HuH-7.5 (cell line): ENCODE data around the gene PTOV1.

Source experiments
- DNase-seq: peaks from one replicate; pipeline ENCODE4 v3.0.0; 2011; ENCODE audit warnings: low spot score

PTOV1 gene

DNA sequence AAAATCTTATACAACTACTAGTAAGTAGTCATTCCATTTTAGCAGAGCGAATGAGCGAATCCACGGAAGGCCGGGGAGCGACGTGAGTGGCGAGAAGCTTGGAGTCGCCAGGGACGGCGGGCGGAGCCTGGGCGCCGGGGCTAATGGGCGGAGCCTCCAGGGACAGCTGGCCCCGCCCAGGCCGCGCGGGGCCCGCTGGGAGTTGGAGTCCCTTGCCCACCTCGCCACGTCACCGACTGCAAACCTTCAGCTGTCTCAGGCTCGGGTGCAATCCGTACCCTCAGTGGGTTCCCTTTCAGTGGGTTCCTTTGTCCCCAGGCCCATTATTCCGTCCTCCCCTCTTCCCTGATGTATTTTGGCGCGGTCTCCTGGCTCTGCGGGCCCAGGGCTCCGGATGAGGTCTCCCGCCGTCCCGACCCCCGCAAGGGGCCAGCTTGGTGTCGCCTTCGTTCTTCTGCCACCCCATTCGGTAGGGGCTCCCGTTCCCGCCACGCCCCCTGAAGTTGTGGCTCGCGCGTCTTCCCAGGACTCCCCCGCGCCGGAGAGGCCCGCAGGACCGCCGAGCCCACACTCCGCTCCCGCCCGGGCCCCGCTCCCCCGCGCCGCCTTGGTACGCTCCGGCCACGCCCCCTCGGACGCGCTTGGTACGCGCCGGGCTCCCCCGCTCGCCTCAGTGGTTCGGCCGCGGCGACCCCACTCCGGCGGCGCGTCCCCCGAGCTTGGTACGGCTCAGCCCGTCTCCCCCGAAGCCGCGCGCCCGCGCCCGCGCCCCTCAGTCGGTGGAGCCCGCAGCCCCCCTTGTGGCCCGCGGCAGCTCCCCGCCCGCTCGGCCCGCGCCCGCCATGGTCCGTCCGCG lies at the start of gene PTOV1:
PTOV1 (plus strand) TSS at position 673 of the 856 bp plus-strand sequence.
- DNase-seq, result peak; percentile 98

DNA sequence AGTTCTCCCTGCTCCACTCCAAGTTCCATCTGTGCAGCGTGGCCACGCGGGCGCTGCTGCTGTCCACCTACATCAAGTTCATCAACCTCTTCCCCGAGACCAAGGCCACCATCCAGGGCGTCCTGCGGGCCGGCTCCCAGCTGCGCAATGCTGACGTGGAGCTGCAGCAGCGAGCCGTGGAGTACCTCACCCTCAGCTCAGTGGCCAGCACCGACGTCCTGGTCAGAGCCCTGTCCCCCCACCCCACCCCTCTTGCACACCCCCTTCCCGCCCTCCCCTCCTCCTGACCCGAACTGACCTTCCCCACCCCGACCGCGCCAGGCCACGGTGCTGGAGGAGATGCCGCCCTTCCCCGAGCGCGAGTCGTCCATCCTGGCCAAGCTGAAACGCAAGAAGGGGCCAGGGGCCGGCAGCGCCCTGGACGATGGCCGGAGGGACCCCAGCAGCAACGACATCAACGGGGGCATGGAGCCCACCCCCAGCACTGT lies 49.5 kb upstream of the PTOV1 start:
- DNase-seq, result no peak

DNA sequence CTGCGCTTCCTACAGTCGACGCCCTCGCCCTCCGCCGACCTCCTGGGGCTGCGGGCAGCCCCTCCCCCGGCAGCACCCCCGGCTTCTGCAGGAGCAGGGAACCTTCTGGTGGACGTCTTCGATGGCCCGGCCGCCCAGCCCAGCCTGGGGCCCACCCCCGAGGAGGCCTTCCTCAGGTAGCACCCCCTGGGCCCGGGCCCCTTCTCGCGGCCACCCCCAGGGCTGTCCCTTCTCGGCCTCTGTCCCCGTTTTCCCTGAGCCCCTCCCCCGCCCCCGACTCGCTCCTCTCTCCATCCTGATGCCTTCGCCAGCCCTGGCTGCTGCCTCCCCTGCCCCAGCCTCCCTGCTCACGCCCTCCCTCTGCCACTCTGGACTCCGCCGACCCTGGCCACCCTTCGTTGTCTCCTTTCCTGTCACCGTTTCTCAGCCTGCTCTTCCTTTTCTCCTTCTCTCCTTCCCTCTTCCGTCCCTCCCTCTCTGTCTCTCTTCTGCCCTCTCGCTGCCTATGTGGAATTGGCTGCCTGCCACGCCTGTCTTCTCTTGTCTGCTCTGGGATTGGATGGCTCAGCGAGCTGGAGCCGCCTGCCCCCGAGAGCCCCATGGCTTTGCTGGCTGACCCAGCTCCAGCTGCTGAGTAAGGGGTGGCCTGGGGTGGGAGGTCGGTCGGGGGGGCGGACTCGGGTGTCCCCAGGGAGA lies 48.8 kb upstream of the PTOV1 start:
- DNase-seq, result no peak

DNA sequence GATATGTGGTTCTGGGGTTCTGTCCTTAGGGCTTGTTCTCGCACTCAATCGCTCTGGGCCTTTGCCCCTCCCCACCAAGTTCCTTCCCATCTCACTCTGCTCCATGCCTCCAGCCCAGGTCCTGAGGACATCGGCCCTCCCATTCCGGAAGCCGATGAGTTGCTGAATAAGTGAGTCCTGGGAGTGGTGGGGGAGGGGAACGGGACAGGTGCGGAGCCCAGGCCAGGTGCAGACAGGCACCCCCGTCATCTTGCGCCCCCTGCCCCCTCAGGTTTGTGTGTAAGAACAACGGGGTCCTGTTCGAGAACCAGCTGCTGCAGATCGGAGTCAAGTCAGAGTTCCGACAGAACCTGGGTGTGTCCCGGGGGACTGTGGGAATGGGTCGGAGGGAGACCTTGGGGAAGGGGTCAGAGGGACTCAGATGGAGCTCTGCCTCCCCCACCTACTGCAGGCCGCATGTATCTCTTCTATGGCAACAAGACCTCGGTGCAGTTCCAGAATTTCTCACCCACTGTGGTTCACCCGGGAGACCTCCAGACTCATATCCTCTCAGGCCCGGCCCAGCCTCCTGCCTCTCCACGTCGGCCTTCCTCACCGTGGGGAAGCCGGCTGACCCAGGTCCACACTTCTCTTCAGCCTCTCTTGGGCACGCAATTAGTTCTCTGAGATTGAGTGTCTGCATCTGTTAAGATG lies 48.0 kb upstream of the PTOV1 start:
- no peak for DNase-seq

DNA sequence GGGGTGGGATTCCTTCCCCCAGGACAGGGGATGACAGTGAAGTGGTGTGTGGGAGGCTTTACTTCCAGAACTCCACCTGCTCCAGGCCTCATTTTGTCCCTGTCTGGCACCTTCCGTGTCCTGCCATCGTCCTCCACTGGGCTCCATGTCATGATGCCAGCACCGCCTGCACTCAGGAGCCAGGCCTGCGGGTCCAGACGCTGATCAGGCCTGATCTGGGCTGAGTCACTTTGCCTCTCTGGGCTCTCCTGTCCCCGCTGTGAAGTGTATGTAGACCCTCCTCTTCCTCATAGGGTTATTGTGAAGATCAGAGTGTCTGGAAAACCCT lies 47.5 kb upstream of the PTOV1 start:
- DNase-seq, result no peak

DNA sequence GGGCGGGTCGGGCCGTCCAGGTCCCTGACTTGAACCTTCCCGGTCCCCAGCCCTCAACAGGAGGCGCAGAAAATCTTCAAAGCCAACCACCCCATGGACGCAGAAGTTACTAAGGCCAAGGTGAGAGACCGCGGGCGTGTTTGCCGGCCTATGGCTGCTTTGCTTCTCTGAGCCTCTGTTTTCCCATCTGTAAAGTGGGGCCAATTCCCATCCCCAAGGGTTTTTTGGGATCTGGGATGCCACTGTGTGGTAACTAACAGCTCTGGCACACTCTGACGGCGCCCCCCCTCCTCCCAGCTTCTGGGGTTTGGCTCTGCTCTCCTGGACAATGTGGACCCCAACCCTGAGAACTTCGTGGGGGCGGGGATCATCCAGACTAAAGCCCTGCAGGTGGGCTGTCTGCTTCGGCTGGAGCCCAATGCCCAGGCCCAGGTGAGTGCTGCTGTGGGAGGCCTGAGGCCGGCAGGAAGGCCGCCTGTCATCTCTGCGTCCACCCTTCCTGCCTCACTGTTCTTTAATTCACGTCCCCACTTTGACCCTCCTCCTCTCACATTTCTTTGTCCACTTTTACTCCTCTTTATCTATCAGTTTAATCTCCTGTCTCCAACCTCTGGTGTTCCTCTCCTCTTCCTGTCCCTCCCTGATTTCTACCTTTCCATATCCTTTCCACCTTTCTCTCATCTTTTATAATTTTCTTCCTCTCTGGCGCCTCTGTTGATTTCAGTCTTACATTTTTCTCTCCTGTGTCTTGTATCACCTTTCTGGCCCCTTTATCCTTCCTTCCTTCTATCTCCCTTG lies 44.9 kb upstream of the PTOV1 start:
- no peak for DNase-seq

DNA sequence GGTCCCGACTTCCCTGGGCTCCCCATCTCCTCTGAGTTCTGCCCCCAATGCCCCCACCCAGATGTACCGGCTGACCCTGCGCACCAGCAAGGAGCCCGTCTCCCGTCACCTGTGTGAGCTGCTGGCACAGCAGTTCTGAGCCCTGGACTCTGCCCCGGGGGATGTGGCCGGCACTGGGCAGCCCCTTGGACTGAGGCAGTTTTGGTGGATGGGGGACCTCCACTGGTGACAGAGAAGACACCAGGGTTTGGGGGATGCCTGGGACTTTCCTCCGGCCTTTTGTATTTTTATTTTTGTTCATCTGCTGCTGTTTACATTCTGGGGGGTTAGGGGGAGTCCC lies 44.4 kb upstream of the PTOV1 start:
- DNase-seq, result no peak

DNA sequence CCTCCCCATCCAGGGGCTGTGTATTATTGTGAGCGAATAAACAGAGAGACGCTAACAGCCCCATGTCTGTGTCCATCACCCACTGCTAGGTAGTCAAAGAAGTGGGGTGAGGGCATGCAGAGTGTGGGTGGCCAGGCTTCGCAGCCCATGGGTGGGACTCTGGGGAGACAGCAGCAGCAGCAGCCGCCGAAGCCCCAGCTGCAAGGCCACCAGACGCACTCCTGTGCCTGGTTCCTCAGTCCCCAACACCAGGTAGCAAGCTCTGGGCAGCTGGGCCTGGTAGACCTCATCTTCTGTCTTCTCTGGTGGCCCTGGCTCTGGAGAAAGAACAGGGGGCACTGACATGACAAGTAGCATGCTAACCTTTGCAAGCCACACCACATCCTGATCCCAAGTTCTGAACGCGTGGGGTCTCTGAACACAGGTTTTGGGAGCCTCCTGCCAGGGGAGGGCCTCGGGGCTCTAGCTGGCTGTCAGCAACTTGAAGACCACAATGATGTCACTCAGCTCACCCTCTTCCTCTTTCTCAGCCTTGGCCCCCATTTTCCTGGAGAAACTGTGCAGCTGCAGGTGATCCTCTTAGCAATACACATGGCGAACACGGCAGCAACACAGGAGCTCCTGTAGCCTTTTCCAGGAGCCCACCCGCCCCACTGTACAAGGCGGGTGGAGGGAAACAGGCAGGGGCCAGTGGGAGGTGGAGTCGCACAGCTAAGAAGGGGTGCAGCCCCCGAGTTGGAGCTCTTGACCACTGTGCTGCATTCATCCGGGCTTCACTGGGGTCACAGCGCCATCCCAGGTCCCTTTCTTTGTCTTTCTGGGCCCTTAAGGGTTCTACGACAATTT lies 43.7 kb upstream of the PTOV1 start:
- no peak for DNase-seq

DNA sequence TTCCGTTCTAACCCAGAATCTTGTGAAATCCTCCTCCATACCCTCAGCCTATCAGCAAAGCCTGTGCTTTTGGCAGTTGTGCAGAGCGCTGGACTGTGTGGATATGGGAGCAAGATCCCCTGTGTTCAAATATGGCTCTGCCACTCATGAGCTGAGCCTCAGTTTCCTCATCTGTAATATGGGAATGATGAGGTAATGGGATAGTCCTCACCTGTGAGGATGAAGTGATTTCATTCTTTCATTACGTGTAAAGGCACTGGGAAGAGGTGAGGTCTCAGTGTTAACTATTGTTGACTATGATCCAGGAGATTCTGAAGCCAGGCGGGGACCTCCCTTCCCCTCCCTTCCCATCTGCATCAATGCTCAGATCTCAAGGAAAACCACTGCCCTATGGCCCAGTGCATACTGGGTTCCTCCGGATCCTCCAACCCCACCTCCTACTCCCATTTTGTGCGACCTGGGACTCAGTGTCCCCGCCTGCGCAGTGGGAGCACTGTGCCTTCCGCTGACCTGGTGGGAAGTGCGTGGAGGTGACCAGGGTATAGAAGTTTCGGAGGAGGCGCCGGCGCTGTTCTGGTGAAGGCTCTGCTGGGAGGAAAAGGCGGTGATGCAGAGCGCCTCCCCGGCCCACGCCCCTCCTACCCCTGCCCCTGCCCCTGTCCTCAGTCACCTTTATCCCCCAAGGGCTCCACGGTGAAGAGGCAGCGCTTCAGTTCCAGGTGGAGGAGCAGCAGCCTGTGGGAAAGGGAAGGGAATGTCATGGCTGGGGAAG lies 42.9 kb upstream of the PTOV1 start:
- no peak for DNase-seq

DNA sequence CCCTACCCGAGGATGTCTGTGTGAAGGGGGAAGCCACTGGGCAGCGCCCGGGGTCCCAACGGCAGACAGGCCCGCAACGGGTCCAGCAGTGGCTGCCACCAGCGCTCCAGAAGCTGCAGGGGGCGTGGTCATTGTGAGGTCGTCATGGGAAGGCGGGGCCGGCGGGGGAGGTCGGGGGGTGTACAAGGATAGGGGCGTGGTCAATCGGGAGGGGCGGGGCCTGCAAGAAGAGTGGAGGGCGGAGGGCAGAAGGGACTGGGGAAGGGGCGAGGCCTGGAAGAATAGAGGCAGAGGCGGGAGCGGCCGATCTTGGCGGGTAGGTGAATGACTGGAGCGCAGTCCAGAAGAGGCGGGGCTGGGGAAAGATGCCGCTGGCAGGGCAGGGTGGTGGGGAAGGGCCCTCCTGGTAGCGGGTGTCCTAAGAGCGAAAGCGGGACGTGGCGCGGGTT lies 42.2 kb upstream of the PTOV1 start:
- peak; percentile 85 for DNase-seq

DNA sequence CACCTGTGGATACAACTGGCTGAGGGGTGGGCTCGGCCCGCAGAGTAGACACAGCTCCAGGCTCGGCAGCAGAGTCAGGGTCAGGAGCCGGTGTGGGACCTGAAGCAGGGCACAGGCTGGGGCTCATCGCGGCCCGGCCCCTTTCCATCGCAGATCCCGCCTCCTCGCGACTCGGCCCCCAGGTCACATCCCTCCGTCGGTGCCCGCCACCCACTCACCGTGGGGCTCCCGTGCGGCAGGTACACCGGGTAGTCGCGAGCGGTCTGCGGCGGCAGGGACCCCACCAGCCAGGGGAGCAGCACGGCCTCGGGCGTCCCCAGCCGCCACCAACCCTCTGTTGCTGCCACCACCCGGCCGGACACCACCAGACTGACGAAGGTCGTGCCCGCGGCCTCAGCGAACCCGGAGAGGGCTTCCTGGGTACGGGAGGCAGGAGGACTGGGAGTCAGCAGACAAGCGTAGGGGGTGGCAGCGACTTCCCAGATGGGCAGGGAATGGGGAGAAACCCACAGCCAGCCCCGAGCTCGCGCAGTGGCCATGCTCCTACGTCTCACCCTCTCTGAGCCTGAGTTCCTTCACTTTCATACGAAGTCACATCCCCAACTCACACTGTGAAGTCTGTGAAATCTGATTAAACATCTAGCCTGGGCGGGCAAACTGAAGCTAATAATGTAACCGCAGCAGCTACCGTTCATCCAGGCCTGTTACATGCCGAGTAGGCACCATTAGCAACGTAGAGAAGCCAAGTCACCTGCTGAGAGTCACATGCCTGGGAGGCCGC lies 41.6 kb upstream of the PTOV1 start:
- DNase-seq, result peak; percentile 80

DNA sequence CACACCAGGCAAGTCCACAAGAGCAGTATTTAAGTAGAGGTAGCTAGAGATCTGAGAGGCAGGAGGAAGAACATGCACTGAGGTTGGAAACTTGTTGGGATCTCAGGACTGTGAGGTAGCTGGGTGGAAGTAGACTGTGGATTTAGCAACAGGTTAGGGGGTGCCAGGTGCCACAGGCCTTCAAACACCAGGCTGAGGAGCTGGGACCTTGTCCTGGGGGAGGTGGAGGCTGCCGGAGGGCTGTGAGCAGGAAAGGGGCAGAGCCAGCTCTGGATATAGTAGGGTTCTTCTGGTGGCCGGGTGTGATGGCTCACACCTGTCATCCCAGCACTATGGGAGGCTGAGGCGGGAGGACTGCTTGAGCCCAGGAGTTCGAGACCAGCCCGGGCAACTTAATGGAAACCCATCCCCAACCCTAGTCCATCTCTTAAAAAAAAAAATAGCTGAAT lies 41.0 kb upstream of the PTOV1 start:
- no peak for DNase-seq

DNA sequence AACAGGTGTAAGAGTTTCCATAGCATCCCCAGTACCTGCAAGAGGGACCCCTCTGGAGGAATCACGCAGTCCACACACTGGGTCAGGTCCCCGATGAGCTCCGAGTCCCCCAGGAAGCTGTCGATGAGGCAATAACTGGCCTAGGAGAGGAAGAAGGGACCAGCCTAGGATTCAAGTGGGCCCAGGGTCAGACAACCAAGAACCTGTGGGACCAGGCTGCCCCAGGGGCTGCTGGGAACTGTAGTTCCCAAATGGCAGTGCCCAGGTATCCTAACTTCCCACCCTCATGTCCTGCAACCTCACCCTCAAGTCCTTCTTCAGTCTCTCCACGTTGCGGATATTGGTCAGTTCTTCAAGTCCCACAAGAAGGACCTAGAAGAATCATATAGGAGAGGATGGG lies 39.6 kb upstream of the PTOV1 start:
- no peak for DNase-seq

DNA sequence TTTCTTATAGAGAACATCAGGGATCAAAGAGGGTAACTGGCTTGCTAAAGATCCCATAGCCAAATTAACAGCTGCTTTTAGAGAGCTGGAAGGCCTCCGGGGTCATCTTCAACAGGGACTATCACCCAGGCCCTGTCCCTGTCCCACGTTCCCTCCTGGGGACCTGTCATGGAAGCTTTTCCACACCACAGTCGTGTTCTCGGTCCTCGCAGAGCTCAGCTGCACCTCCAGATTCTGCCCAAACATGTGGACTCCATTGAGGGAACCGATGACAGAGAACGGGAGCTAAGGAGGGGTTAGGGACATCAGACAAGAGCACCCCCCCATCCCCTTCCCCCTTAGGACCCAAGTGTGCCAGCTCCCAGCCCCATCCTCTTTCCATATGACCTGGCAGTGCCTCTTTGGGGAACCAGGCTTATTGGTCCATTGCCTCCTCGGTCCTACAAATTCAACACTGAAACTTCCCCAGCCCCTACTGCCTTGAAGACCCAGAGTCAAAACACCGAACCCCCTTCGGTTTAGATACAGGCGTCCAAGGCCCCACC lies 38.4 kb upstream of the PTOV1 start:
- DNase-seq, result no peak

DNA sequence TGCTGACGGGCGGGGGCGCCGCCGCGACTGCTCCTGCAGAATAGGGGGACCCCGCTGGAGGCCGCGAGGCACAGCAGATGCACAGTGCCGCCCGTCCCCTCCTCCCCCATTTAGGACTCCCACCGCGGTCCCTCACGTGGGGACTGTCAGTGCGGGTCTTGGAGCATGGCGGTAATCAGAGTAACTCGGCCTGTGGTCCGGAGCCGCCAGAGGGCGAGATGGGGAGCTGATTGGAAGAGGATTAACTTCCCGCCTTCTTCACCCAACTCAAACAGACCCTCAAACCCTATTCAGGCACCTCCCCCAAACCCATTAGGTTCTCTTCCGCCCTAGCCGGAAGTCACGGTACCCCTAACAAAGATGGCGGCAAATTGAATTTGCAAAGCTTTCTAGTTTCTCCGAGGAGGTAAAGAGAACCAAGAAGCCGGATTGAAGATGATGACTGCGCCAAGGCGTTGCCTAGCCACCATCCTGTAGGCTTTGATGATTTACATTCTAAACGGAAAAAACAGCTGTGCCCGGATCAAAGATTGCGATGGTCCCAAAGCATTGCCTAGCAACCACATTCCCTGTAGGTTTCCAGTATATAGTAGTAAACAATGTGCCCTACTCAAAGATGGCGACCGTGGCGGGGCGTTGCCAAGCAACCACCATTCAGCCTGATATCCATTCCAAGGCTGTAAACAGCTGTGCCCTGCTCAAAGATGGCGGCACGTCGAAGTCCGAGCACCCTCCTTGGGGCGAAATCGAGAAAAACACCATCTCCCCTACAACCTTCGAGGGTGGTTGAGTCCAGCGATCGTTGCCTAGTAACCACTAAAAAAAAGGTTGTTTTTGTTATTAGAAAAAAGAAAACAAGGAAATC lies 37.7 kb upstream of the PTOV1 start, which contains the start of gene FUZ:
FUZ (minus strand) TSS at position 296 of the 865 bp plus-strand sequence; CDS start at position 110, 186 bp downstream.
- DNase-seq, result no peak

DNA sequence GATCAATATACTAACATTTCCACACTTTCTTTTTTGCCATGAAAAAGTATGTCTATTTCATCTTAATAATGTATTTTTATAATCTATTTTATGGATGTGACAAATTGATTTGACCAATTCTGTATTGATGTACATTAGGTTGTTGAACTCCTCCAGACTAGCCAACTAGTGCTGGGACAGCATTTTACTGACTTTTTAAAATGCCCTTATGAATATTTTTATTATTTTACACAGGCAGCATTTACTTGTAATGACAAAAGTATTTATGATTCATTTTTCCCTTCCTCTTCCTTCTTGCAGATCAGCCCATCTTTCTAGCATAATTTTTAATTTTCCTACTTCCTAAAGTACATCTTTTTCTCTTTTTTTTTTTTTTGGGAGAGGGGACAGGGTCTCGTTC lies 36.9 kb upstream of the PTOV1 start:
- no peak for DNase-seq

DNA sequence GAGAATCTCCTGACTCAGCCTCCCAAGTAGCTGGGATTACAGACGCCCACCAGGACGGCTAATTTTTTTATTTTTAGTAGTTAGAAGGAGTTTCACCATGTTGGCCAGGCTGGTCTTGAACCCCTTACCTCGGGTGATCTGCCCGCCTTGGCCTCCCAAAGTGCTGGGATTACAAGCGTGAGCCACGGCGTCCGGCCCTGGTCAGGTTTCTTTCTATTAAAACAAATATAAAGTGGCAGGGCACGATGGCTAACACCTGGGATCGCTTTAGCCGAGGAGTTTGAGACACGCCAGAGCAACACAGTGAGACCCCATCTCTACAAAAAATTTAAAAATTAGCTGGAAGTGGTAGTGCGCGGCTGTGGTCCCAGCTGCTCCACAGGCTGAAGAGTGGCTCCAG lies 34.4 kb upstream of the PTOV1 start:
- no peak for DNase-seq
